H9 (cell line): ENCODE measurements around the gene C1orf116. TPM values are rescaled to one million over a fixed set of nuclear protein-coding genes. Genes with fewer than 3 reads are reported as not detected.

Experiments
- DNase-seq: peaks from one replicate; pipeline ENCODE4 v3.0.0-alpha.2; 2017
- H2AFZ ChIP-seq: one replicate; pipeline ENCODE4 v1.6.1; 2013; ENCODE audit warnings: mild to moderate bottlenecking, low read length, control low read depth, moderate library complexity
- H2AK5ac ChIP-seq: 2 replicates; pipeline ENCODE4 v1.6.1; 2013; ENCODE audit warnings: low read length, control low read depth, mixed read lengths; ENCODE audit not compliant: insufficient read length
- H2BK120ac ChIP-seq: one replicate; pipeline ENCODE4 v1.6.1; 2013; ENCODE audit warnings: low read depth, mild to moderate bottlenecking, low read length, control low read depth, inconsistent platforms; ENCODE audit not compliant: poor library complexity, severe bottlenecking
- H2BK12ac ChIP-seq: 2 replicates; pipeline ENCODE4 v1.6.1; 2013; ENCODE audit warnings: low read length, control low read depth, mixed read lengths, low read depth; ENCODE audit not compliant: insufficient read length
- H2BK15ac ChIP-seq: 2 replicates; pipeline ENCODE4 v1.6.1; 2013; ENCODE audit warnings: low read depth, low read length, control low read depth
- H2BK20ac ChIP-seq: one replicate; pipeline ENCODE4 v1.6.1; 2013; ENCODE audit warnings: low read depth, mild to moderate bottlenecking, low read length, control low read depth, inconsistent platforms; ENCODE audit not compliant: poor library complexity, severe bottlenecking
- H2BK5ac ChIP-seq: 2 replicates; pipeline ENCODE4 v1.6.1; 2013; ENCODE audit warnings: low read length, control low read depth, mixed read lengths; ENCODE audit not compliant: insufficient read length
- H3K14ac ChIP-seq: 2 replicates; pipeline ENCODE4 v1.6.1; 2013; ENCODE audit warnings: low read length, control low read depth; ENCODE audit not compliant: insufficient read depth
- H3K18ac ChIP-seq: 2 replicates; pipeline ENCODE4 v1.6.1; 2013; ENCODE audit warnings: low read depth, mild to moderate bottlenecking, mixed read lengths, low read length, control low read depth; ENCODE audit not compliant: insufficient read length
- H3K23ac ChIP-seq: 2 replicates; pipeline ENCODE4 v1.6.1; 2013; ENCODE audit warnings: low read length, control low read depth, mixed read lengths, low read depth; ENCODE audit not compliant: insufficient read length
- H3K23me2 ChIP-seq: 2 replicates; pipeline ENCODE4 v1.6.1; 2013; ENCODE audit warnings: low read depth, mild to moderate bottlenecking, mixed read lengths, low read length, control low read depth; ENCODE audit not compliant: insufficient read length, poor library complexity, severe bottlenecking
- H3K27ac ChIP-seq: 2 replicates; pipeline ENCODE4 v1.5.1; 2013; ENCODE audit warnings: low read length, control low read depth, mixed read lengths, low read depth; ENCODE audit not compliant: insufficient read length
- H3K27me3 ChIP-seq: 2 replicates; pipeline ENCODE4 v1.6.1; 2013; ENCODE audit warnings: low read length, control low read depth, inconsistent platforms; ENCODE audit not compliant: insufficient read depth
- H3K4ac ChIP-seq: 2 replicates; pipeline ENCODE4 v1.6.1; 2013; ENCODE audit warnings: low read depth, mild to moderate bottlenecking, control low read depth, inconsistent platforms, low read length, moderate library complexity
- H3K4me1 ChIP-seq: 2 replicates; pipeline ENCODE4 v1.6.1; 2013; ENCODE audit warnings: low read length, control low read depth, inconsistent platforms; ENCODE audit not compliant: insufficient read depth
- H3K4me2 ChIP-seq: 2 replicates; pipeline ENCODE4 v1.6.1; 2013; ENCODE audit warnings: low read length, control low read depth, mixed read lengths; ENCODE audit not compliant: insufficient read length, insufficient read depth
- H3K56ac ChIP-seq: 2 replicates; pipeline ENCODE4 v1.6.1; 2013; ENCODE audit warnings: low read depth, mild to moderate bottlenecking, mixed read lengths, low read length, control low read depth; ENCODE audit not compliant: insufficient read length
- H3K79me1 ChIP-seq: 2 replicates; pipeline ENCODE4 v1.6.1; 2013; ENCODE audit warnings: low read depth, mild to moderate bottlenecking, moderate library complexity, low read length, control low read depth, inconsistent platforms; ENCODE audit not compliant: insufficient read depth, poor library complexity, severe bottlenecking
- H3K79me2 ChIP-seq: 2 replicates; pipeline ENCODE4 v1.6.1; 2013; ENCODE audit warnings: low read length, control low read depth, inconsistent platforms; ENCODE audit not compliant: insufficient read depth
- H3K9ac ChIP-seq: 2 replicates; pipeline ENCODE4 v1.6.1; 2013; ENCODE audit warnings: low read length, control low read depth, mixed read lengths; ENCODE audit not compliant: insufficient read length; ENCODE audit errors: extremely low read depth
- H3K9me3 ChIP-seq: one replicate; pipeline ENCODE4 v1.6.1; 2013; ENCODE audit warnings: low read depth, low read length, inconsistent platforms; ENCODE audit not compliant: control insufficient read depth
- H3T11ph ChIP-seq: one replicate; pipeline ENCODE4 v1.6.1; 2013; ENCODE audit warnings: mild to moderate bottlenecking, low read length, control low read depth, inconsistent platforms
- H4K20me1 ChIP-seq: one replicate; pipeline ENCODE4 v1.6.1; 2013; ENCODE audit not compliant: control insufficient read depth, insufficient read length, insufficient read depth
- H4K5ac ChIP-seq: 2 replicates; pipeline ENCODE4 v1.6.1; 2013; ENCODE audit warnings: low read depth, mild to moderate bottlenecking, mixed read lengths, low read length, control low read depth; ENCODE audit not compliant: insufficient read length
- H4K8ac ChIP-seq: replicated peaks from 2 replicates; pipeline ENCODE4 v1.6.1; 2013; ENCODE audit warnings: low read length, control low read depth, mixed read lengths, low read depth; ENCODE audit not compliant: insufficient read length
- H4K91ac ChIP-seq: 2 replicates; pipeline ENCODE4 v1.6.1; 2013; ENCODE audit warnings: low read depth, mild to moderate bottlenecking, moderate library complexity, mixed read lengths, low read length, control low read depth; ENCODE audit not compliant: insufficient read length
- H3K27ac Mint-ChIP-seq, 3 experiments: 2 replicates in 2 of 3; 3 replicates in 1 of 3; pipeline ENCODE4 v1.8.0; 2020 to 2021; ENCODE audit warnings: mixed read lengths in 3 of 3, mild to moderate bottlenecking in 1 of 3, moderate library complexity in 1 of 3
- H3K27me3 Mint-ChIP-seq: 2 replicates; pipeline ENCODE4 v1.8.0; 2021; ENCODE audit warnings: low read depth, mild to moderate bottlenecking, moderate library complexity, mixed read lengths
- H3K36me3 Mint-ChIP-seq, 3 experiments: 2 replicates in 2 of 3; 3 replicates in 1 of 3; pipeline ENCODE4 v1.8.0; 2020 to 2021; ENCODE audit warnings: low read depth in 3 of 3, mixed read lengths in 3 of 3; ENCODE audit not compliant: insufficient read depth in 1 of 3
- H3K4me1 Mint-ChIP-seq, 2 experiments: 2 replicates each; pipeline ENCODE4 v1.8.0; 2020; ENCODE audit warnings: mixed read lengths in 2 of 2
- H3K4me3 Mint-ChIP-seq, 2 experiments: 2 replicates in 1 of 2; 3 replicates in 1 of 2; pipeline ENCODE4 v1.8.0; 2020 to 2021; ENCODE audit warnings: mild to moderate bottlenecking in 2 of 2, mixed read lengths in 2 of 2, moderate library complexity in 1 of 2
- H3K9me3 Mint-ChIP-seq, 2 experiments: 2 replicates in 1 of 2; 3 replicates in 1 of 2; pipeline ENCODE4 v1.8.0; 2020; ENCODE audit warnings: mild to moderate bottlenecking in 2 of 2, mixed read lengths in 2 of 2, moderate library complexity in 1 of 2
- WGBS: extraction: QIAGEN DNeasy Blood & Tissue Kit; methylation state at CpG from one replicate; pipeline ENCODE4 v1.1.7; 2013; ENCODE audit warnings: missing lambda C conversion rate, low lambda C conversion rate, mixed read lengths; ENCODE audit not compliant: insufficient read length; ENCODE audit errors: extremely low coverage; 5-methylcytosine and 5-hydroxymethylcytosine counted together
- total RNA-seq: library from RNA; stranded (reverse); gene quantifications from 2 replicates; pipeline ENCODE4 v1.2.1, GENCODE V29; 2021
- TF ChIP-seq, protein P1 (sequence below): fragments of 200-600 bp; sonication (generic); conservative IDR thresholded peaks from 3 replicates; pipeline ENCODE4 v1.8.0; 2021; ENCODE audit warnings: antibody characterized with exemption, mild to moderate bottlenecking

C1orf116 gene
- total RNA-seq, 1 experiment from 2014 or later, result 0.48 TPM

DNA sequence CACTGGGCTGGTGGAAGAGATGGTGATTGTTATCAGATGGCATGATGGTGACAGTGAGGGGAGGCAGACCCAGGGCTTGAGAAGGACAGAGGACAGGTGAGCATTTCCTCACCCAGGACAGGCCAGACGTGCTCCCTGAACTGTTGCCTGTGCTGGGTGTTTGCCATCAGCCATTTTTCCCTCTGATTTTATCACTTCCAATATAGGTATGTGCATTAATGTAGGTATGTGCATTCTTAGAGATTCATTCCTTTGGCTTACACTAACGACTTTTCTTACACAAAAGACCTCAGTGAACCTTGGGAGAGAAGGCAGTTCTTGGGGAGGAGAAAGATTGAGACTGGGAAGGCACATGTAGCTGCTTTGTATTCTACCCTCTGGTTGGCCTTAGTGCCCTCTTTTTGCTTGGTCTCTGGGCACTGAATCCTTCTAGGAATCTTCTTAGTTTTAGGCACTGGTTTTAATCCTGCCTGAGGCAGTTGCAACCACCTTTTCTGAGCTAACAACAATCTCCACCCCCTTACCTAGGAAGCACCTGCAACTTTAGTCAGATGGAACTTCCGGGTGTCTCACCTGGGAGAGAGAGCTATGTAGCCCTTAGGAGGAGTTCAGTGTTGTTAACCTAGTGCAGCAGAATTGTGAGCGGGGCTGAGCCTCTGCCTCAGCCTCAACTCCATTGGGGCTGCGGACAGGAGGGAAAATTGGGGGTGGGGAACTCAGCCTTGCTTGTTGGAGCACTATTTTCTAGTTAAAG is 30.9 kb downstream of the C1orf116 start:
- no peak overlapping the region for H3K56ac ChIP-seq
- H2AK5ac ChIP-seq, result no peak overlapping the region
- no peak overlapping the region for H2BK15ac ChIP-seq
- H3K79me1 ChIP-seq, result no peaks in the 10 kb centered on the region
- no peak overlapping the region for H4K5ac ChIP-seq
- no peak overlapping the region for H3K4me2 ChIP-seq
- H3K9me3 ChIP-seq, result no peaks in the 10 kb centered on the region
- Mint-ChIP-seq H3K4me1 (peaks cover 15 to 21% of the 10 kb centered on the region in 2 experiments), H3K27me3 (peaks cover 9% of the 10 kb centered on the region), H3K9me3 (no peaks in the 10 kb centered on the region), H3K4me3 (no peak overlapping the region), H3K27ac (peak overlapping the region in 1 of 3 experiments; percentile 60; a peak in 1 of 7 replicates), H3K36me3 (no peaks in the 10 kb centered on the region)
- TF ChIP-seq, protein P1, sequence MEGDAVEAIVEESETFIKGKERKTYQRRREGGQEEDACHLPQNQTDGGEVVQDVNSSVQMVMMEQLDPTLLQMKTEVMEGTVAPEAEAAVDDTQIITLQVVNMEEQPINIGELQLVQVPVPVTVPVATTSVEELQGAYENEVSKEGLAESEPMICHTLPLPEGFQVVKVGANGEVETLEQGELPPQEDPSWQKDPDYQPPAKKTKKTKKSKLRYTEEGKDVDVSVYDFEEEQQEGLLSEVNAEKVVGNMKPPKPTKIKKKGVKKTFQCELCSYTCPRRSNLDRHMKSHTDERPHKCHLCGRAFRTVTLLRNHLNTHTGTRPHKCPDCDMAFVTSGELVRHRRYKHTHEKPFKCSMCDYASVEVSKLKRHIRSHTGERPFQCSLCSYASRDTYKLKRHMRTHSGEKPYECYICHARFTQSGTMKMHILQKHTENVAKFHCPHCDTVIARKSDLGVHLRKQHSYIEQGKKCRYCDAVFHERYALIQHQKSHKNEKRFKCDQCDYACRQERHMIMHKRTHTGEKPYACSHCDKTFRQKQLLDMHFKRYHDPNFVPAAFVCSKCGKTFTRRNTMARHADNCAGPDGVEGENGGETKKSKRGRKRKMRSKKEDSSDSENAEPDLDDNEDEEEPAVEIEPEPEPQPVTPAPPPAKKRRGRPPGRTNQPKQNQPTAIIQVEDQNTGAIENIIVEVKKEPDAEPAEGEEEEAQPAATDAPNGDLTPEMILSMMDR, result no peak
- H2BK5ac ChIP-seq, result no peak overlapping the region
- H3K4me1 ChIP-seq, result no peaks in the 10 kb centered on the region
- H2AFZ ChIP-seq, result no peak overlapping the region
- H3K79me2 ChIP-seq, result no peaks in the 10 kb centered on the region
- no peak overlapping the region for H3K18ac ChIP-seq
- no peak overlapping the region for H2BK12ac ChIP-seq
- no peaks in the 10 kb centered on the region for H3K27me3 ChIP-seq
- no peak for DNase-seq
- WGBS, result no CpG with 5 or more reads among the region's 5 CpGs
- no peak overlapping the region for H2BK20ac ChIP-seq
- H3K14ac ChIP-seq, result no peak overlapping the region
- H3K4ac ChIP-seq, result no peak overlapping the region
- no peaks in the 10 kb centered on the region for H3K23me2 ChIP-seq
- no peak overlapping the region for H3K27ac ChIP-seq
- H4K20me1 ChIP-seq, result no peaks in the 10 kb centered on the region
- no peak overlapping the region for H3K9ac ChIP-seq
- H3K23ac ChIP-seq, result no peak overlapping the region
- H2BK120ac ChIP-seq, result no peak overlapping the region
- no peak overlapping the region for H4K91ac ChIP-seq
- H3T11ph ChIP-seq, result no peak overlapping the region
- H4K8ac ChIP-seq, result no peak overlapping the region
